HS-5 (cell line): ENCODE data around the gene SFT2D3.

Source experiments
- DNase-seq: peaks from one replicate; pipeline ENCODE4 v3.0.0-alpha.2; 2012; ENCODE audit warnings: low read depth

Gene SFT2D3

GRCh38 chr2:127664065-127664894, 37.0 kb upstream of the SFT2D3 start:
- DNase-seq: no peak

GRCh38 chr2:127664895-127665225, 36.4 kb upstream of the SFT2D3 start:
- no peak for DNase-seq

GRCh38 chr2:127665267-127665893, 35.9 kb upstream of the SFT2D3 start:
- no peak for DNase-seq

GRCh38 chr2:127669056-127669455, 32.2 kb upstream of the SFT2D3 start:
- no peak for DNase-seq

- no peak for DNase-seq
These were observed 31.0 kb upstream of the SFT2D3 start for GRCh38 chr2:127670055-127670956.

GRCh38 chr2:127670957-127671290, 30.4 kb upstream of the SFT2D3 start:
- no peak for DNase-seq

- DNase-seq: no peak
These were observed 29.6 kb upstream of the SFT2D3 start for GRCh38 chr2:127671557-127672302.

GRCh38 chr2:127672341-127673224, 28.7 kb upstream of the SFT2D3 start:
- no peak for DNase-seq

- DNase-seq: no peak
These were observed 27.8 kb upstream of the SFT2D3 start for GRCh38 chr2:127673291-127674069.

GRCh38 chr2:127674241-127675209, 26.8 kb upstream of the SFT2D3 start:
- no peak for DNase-seq

GRCh38 chr2:127675331-127676261, 25.7 kb upstream of the SFT2D3 start, which contains the start of gene LIMS2:
TSS of gene LIMS2 (minus strand) at chr2:127675530. CDS start at chr2:127675024, 506 bp downstream.
- no peak for DNase-seq

GRCh38 chr2:127676906-127677305, 24.4 kb upstream of the SFT2D3 start:
- no peak for DNase-seq

GRCh38 chr2:127678531-127678930, 22.8 kb upstream of the SFT2D3 start:
- no peak for DNase-seq

GRCh38 chr2:127678991-127679390, 22.3 kb upstream of the SFT2D3 start:
- no peak for DNase-seq

- DNase-seq: no peak
These were observed 21.5 kb upstream of the SFT2D3 start for GRCh38 chr2:127679680-127680361.

GRCh38 chr2:127680706-127681287, 20.5 kb upstream of the SFT2D3 start:
- DNase-seq: no peak

- DNase-seq: no peak
These were observed 20.0 kb upstream of the SFT2D3 start for GRCh38 chr2:127681288-127681804.
